GM19025 (cell line): ENCODE data around the gene MEF2B.
"Not testable (repeated sequence)": the region's sequence is repeated elsewhere in the genome, so short reads cannot be mapped to it uniquely, and the experiment has no call there.

Source experiments
- ATAC-seq: cut with Tn5 transposase; IDR thresholded peaks from one replicate; pipeline ENCODE4 v1.9.1; 2021; ENCODE audit warnings: mild to moderate bottlenecking, low read depth, moderate library complexity; ENCODE audit not compliant: unreplicated experiment

Gene MEF2B

DNA sequence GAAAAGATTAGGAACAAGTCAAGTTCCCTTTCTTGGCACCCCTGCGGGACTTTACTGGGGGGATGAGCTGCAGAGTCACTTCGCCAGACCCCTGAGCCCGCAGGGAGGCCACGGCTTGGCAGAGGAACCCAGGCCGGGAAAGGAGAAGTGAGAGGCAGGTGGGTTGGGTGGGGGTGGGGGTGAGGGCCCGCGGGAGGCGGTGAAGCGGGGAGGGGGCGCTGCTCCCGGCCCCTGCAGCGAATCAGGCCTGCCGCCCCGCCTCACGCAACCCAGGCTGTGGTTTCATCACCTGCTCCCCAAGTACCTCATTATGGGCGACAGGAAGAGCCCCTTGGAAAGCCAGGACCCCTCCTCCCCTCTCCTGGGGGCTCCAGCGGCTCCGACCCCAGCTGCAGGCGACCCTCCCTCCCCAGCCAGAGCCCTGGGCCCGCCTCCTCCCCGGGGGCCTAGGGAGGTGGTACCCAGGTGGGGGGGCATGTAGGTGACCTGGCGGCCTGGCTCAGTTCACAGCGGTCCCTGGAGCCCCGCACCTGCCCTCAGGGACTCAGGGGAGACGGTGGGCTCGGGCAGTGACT is 9.5 kb downstream of the MEF2B start:
- ATAC-seq = no peak

DNA sequence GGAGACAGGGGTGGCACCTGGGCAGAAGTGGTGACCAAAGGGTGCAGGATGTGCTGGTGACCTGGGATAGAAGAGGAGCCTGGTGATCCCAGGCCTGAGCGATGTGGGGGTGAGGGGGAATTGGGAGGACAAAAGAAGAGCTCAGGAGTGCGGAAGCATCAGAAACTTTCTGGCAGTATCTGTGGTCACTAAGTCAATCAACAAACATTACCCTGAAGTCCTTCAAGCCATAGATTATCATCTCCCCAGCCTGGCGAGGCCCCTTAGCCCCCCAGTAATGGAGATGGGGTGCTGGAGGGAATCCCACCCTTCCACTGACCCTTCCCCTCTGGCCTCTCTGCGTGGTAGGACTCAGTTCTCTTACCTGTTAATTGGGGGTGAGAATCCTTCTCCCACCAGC is 10.5 kb downstream of the MEF2B start:
- ATAC-seq = no peak

DNA sequence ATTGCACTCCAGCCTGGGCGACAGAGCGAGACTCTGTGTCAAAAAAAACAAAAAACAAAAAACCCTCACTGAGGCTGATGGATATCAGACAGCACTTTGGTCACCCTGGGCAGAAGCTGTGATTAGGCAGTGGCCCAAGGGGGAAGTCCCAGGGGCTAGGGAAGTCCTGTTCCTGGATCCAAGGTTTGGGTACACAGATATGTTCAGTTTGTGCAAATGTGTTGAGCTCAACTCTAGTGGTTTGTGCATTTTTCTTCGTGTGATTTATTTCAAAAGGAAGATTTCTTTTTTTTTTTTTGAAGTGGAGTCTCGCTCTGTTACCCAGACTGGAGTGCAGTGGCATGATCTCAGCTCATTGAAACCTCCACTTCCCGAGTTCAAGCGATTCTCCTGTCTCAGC is 12.3 kb downstream of the MEF2B start:
- ATAC-seq = no peak

DNA sequence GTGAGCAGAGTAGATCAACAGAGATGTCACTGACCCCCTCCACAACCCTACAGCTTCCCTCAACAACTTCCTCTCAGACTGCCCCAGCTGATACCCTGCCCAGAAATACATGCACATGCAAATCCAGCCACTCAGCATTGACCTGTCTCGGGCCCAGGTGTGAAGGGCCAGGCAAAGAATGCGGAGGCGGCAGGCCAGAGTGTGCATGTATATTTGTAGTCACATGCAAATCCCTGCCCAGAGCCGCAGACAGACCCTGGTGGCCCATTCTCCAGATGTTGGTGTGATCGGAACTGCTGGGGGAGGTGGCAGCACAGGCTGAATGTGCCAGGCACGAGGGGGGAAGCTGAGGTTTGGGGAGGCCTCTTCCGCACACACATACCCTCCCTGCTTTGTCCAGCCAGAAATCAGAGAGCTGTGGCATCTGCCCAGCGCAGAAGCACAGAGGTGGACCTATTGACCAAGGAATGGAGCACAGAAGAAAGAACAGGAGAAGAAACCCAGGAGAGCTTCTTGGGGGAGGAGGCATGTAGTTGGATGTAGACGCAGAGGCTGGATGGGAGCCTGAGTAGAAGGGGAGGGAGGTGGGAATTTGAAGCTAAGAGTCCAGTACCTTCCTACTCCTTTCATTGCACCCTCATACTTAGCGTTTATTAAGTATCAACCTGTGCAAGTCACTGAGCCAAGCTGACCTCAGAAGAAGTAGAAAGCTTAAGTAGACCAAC is 14.4 kb downstream of the MEF2B start:
- peak; percentile 72 for ATAC-seq

DNA sequence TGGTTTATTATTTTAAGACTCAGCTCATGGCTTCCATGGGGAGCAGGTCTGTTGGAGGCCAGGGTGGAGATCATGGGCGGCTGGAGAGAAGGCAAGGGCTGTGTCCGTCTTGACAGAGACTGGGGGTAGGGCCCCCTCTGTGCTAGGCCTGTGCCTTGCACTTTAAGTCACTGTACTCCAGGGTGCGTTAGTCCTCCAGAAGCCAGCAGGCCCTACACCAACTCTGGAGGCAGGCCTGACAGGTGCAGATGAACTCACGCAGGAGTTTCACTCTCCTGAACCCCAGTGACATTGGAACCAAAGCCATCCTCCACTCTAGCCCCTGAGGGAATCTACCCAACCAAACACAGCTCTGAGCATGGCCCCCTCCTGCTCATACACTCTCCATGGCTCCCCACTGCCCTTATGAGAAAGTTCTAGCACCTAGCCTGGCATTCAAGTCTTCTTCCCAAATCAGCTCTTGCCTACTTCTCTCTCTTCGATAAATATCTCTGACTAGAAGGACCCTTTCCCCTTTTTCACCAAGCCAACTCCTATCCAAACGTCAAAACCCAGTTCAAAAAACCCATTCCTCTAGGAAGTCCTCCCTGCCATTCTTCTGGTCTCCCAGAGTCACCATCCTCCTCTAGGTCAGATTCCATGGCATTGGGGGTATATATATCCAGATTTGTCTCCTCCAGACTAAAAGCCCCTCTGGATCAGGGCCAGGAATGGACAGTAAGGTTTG is 15.1 kb downstream of the MEF2B start:
- no peak for ATAC-seq

DNA sequence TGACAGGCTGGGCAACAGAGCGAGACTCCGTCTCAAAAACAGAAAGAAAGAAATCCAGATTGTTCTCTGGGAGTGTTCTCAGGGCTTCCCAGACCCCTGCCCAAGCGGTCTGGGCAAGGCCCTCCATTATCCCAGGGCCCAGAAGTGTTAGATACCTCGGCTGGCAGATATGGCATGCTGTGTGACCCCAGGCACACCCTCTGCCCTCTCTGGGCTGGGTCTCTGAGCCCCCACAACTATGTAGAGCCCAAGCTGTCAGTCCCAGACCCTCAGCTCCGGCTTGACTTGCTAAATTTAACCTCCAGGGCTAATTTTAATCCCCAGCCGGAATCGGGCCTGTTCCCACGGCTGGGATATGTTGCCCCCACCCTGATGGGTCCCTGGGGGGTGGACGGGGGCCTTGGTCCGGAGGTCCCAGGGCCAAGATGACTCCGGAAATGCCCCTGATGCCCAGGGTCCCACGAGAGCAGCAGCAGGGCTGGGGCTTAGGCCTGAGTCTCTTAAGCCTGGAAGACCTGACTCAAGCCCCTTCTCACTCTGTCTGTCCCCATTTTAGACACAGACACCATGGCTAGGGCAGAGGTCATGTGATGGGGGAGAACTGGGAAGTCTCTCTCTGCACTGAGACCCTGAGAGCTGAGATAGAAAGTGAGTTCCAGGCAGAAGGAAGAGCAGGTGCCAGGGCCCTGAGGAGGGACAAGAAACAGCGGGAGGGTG is 17.2 kb downstream of the MEF2B start:
- no peak for ATAC-seq

DNA sequence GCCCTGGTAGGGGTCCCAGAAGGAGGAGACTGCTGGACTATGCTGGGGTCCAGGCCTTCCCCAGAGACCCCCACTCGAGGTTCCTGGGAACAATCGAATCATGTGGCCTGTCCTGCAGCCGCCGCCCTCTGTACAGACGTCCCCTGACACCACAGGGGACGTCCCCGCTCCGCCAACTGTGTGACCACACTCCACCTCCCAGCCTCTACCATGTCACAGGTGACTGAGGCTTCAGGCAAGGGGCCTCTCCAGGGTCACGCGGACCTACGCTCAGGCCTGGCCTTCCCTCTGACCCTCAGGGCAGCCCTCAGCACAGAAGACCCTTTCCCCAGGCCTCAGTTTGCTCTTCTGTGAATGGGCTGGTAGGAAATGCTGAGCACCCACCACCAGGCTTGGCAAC is 18.6 kb downstream of the MEF2B start:
- ATAC-seq = no peak

DNA sequence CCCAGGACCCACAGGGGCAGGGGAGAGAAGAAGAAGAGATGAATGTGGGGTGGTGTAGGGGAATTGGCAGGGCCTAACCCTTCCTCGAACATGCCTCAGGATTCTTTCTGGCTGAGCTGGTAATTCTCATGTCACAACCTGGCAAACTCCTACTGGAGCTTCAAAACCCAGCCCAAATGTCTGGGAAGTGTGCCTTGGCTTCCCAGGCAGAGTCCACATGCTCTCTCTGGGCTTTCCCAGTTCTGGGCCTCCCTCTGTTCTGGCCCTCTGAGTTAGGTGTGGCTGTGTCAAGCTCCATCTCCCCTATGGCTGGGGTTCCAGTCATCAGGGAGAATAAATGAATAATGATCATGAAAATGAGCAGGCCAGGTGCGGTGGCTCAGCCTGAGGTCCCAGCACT is 20.6 kb downstream of the MEF2B start:
- ATAC-seq = no peak

DNA sequence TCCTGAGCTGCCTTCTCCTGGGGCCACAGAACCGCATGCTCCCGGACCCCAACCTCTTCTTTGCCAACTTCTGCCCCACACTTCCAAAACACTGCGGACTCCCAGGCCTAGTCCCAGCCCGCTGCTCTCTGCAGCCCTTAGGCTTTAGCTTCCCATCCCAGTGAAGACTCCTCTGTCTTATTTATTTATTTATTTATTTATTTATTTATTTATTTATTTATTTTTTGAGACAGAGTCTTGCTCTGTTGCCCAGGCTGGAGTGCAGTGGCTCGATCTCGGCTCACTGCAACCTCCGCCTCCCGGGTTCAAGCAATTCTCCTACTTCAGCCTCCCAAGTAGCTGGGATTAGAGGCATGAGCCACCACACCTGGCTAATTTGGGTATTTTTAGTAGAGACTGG is 21.6 kb downstream of the MEF2B start:
- ATAC-seq = not testable (repeated sequence)

DNA sequence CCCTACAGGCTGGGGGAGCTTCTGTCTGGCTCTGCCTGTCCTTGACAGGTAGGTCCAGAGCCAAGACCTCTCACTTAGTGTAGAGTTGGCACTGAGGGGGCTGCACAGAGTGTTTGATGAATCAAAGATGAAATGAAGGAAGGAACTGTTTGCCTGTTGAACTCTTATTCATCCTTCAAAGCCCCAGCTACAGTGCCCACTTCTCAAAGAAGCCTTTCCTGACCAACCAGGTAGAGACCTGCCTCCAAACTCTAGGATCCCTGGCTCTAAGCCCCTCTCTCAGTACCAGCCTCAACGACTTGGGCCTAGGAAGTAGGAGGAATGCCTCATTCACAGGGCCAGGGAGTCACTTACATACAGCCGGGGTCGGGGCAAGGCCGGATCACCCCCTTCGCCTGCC is 22.7 kb downstream of the MEF2B start:
- ATAC-seq = no peak

DNA sequence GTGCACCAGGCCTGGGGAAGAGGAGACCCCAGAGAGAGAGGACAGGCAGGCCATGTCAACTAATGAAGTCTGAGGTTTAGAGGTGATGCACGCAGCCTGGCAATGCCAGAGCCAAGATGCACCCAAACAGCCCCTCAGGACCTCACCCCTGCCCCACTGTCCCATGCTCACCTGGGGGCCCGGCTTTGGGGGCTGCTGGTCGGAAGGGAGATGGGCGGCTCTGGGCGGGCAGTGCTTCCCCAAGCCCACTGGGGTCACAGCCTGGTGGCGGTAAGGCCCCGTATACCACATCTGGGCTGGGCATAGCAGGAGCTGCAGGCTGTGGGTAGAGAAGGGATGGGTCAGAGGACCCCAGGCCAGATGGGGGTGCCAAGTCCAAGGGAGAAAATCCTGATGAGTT is 23.2 kb downstream of the MEF2B start:
- no peak for ATAC-seq

DNA sequence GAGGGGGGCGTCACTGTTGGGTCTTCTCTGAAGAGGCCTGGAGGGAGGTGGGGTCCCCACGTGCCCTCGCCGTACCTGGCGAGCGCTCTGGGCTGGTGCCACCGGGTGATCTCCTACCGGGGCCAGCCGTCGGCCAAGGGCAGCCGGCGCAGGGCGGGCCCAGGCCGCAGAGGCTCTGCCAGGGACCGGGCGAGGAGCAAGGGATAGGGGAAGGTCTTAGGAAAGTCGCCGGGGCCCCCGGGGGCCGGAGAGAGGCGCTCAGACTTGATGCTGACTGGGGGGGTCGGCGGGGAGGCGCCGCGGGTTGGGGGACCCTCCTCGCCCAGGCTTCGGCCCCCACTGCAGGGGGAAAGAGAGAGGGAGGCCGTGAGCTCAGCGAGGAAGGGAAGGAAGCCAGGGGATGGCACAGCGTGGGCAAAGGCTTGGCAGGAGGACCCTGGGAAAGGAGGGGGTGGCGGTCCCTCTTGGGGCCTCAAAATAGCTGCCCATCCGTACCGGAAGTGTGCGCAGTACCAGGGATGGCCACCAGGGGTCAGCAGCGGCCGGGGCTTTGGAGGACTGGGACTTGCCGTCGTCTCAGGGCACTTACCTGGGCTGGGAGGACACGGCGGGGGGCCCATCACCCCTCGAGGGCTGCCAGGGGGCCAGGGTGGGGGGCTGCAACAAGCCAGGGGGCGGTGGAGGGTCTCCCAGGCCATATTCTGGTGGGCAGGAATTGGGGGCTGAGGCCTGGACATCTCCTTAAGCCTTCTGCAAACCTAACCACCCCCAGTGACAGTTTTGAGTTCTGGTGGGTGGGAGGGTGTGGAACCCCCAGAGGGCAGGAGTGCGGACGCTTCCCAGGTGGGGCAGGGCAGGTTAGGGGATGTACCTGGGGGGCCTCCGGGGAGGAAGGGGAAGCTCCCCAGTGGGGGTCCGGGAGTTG is 24.1 kb downstream of the MEF2B start:
- ATAC-seq = no peak

DNA sequence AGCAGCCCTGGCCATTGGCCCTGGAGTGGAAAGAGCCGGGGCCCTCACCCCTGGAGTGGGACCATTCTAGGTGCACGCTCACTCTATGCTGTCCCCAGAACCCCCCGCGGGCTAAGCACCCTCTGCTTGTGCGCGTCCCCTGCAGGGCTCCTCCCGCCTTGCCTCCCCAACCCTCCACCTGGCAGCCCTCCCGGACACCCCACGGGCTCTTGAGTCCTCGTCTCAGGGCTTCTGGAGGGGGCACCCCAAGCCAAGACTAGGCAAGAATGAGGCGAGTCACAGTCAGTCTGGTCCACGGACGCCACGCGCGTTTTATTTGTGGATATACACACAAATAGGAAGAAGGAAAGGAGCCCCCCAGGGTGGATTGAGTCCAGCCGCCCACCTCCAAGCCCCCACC is 24.8 kb downstream of the MEF2B start:
- no peak for ATAC-seq

DNA sequence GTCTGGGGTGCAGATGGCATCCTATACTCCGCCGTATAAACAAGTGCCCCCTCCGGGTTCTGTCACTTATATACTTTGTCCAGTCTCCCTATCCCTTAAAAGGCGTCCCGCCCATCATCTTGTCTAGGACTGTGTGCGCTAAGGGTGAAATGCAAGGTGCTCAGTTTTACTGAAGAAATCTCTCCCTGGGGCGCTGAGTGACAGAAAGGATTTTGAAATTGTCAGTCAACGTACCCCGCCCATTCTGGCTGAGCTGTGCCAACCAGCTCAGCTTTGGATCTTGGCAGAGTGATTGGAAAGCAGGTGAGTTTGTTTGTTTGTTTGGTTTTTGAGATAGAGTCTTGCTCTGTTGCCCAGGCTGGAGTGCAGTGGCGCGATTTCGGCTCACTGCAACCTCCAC is 27.7 kb downstream of the MEF2B start:
- no peak for ATAC-seq

DNA sequence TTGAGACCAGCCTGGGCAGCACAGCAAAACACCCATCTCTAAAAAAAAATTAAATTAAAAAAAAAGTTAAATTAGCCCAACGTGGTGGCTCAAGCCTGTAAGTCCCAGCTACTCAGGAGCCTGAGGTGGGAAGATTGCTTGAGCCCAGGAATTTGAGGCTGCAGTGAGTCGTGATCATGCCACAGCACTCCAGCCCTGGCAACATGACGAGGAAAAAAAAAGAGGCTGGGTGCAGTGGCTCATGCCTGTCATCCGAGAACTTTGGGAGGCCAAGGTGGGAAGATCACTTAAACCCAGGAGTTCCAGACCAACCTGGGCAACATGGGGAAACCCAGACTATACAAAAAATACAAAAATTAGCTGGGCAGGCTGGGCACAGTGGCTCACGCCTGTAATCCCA is 29.6 kb downstream of the MEF2B start:
- no peak for ATAC-seq

DNA sequence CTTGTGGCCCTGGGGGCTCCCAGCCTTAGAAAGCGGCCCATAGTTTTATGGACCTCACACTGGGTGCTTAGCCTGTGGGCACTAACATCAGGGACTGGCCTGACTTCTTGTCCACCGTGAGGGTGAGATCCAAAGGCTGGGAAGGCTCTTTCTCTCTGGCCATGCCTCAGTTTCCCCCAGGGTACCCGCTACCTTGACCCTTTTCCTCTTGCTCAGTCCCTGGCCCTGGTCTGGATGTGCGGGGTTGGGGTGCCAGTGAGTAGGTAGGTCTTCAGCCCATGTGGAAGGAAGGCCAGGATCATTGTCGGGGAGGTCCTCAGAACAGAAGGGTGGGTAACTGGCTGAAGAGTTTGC is 30.2 kb downstream of the MEF2B start:
- no peak for ATAC-seq

DNA sequence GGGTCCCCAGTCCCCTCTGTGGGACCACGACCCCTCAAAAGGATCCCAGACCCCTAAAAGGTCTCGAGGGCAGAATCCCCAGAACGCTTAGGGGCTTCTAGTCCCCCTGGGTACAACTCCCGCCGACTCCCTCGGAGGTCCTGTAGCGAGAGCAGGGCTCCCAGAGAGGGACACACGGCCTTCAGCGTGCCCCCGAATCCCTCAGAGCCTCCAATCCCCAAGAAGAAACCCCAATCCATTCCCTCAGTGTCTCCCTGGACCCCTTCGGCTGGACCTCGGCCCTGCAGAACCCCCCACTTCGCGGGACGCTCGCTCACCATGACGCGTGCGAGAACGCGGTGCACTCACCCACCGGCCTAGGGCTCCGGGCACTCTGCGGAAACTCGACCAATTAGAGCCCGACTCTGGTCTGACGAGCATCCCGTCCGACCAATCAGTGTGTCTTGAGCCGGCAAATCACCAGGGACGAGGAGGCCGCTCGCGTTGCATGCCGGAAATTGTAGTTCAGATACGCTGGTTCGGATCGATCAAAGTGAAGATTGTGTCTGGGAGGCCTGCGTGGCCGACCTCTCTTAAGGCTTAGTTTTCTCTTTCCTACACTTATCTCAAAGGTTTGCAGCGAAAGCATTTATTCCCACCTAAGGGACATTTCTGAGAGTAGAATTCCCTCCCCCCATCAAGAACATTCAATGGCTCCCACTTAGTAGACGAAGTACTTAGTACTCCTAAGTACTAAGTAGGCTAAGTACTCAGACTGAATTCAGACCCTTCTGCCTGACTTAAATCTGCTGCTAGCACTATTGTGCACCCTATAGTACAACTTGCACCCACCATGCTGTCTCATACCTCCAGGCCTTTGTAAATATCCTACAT is 31.7 kb downstream of the MEF2B start, which contains the start of gene TMEM161A:
Gene TMEM161A, minus strand, starts transcription at position 370 of the 873 bp plus-strand sequence. Its CDS starts 50 bp downstream, at position 320.
- ATAC-seq = peak; percentile 99

DNA sequence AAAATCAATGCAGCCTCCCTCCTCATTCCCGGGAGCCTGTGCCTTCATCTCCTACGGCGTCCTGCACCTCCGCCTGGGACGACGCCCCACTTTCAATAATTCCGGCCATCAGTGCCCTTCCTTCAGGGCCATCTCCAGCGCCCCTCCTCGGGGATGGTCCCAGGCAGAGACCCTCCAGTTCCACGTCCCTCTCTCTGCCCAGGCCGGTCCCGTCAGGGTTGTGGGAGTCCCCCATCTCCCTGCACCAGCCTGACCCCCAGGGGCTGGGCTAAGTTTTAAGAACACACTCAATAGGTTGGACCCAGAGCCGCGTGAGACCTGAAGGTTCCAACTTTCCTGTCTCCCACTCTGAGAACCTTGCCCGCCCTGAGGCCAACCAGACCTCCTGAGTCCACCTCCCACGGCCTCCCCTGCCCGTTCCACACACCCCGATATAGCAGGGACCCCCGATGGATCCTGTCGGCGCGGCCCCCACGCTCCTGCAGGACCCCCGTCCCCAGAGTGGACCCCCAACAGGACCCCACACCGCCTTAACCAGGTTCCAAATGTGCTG is 32.4 kb downstream of the MEF2B start:
- no peak for ATAC-seq

DNA sequence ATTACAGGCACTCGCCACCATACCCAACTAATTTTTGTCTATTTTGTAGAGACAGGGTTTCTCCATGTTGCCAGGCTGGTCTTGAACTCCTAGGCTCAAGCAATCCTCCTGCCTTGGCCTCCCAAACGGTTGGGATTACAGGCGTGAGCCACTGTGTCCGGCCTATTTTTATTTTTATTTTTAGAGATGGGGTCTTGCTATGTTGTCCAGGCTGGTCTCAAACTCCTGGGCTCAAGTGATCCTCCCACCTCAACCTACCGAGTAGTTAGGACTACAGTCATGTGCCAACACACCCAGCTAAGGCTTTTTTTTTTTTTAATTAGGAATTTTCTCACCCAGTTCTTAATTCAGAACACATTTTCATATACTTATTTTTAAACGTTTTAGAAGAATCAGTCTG is 34.4 kb downstream of the MEF2B start:
- ATAC-seq = not testable (repeated sequence)
